ENCODE data around the gene BCO1.

BCO1 gene

GRCh38 chr16:81321039-81321438 lies 82.5 kb downstream of the BCO1 start:
- DNase-seq, result no peak

- no peak for DNase-seq
These were observed 83.0 kb downstream of the BCO1 start for GRCh38 chr16:81321536-81321935.

- no peak for DNase-seq
These were observed 86.3 kb downstream of the BCO1 start for GRCh38 chr16:81324808-81325207.

- DNase-seq, result no peak
These were observed 88.5 kb downstream of the BCO1 start for GRCh38 chr16:81327011-81327410.

- no peak for DNase-seq
These were observed 89.1 kb downstream of the BCO1 start for GRCh38 chr16:81327447-81328196.

GRCh38 chr16:81329947-81330346 lies 91.5 kb downstream of the BCO1 start:
- DNase-seq, result no peak

- DNase-seq, result no peak
These were observed 94.9 kb downstream of the BCO1 start for GRCh38 chr16:81333356-81333755.

- peak; percentile 45 to 58 for DNase-seq
These were observed 97.2 kb downstream of the BCO1 start for GRCh38 chr16:81335669-81336068.

- no peak for DNase-seq
These were observed 98.6 kb downstream of the BCO1 start for GRCh38 chr16:81337097-81337496.

All from activated CD4-positive, alpha-beta T cell treated with anti-CD3 and anti-CD28 coated beads, Interleukin-2, amount 50 U/mL, for 48 hours (primary cell).